NCI-H1930 (cell line): ENCODE measurements around the gene COPE.

ENCODE experiments used
- DNase-seq, 2 experiments: peaks; one replicate each; lab custom pipeline; 2025; lab: John Stamatoyannopoulos, UW

Gene COPE

DNA sequence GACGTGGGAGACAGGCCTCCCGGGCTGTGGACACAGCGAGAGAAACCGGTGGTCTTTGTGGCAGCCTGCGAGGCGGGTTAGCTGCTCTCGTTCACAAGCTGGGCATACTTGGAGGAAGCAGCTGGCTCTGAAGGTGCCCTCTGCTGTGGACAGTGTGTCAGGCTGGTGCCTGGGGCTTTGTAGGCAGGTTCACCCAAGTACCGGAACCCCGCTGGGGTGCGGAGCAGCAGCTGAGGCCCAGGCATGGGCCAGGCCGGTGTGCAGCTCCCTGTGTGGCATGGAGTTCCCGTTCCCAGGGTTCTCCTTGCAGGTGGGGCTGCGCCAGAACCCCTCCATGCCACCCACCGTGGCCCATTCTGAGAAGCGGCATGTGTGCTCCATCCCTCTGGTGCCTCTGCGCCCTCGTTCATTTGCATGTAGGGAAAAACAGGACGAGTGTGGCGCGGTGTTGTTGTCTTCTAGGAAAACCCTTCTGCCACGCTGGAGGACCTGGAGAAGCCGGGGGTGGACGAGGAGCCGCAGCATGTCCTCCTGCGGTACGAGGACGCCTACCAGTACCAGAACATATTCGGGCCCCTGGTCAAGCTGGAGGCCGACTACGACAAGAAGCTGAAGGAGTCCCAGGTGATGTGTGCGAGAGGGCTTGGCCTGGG is 67.4 kb downstream of the COPE start:
- no peak for DNase-seq

DNA sequence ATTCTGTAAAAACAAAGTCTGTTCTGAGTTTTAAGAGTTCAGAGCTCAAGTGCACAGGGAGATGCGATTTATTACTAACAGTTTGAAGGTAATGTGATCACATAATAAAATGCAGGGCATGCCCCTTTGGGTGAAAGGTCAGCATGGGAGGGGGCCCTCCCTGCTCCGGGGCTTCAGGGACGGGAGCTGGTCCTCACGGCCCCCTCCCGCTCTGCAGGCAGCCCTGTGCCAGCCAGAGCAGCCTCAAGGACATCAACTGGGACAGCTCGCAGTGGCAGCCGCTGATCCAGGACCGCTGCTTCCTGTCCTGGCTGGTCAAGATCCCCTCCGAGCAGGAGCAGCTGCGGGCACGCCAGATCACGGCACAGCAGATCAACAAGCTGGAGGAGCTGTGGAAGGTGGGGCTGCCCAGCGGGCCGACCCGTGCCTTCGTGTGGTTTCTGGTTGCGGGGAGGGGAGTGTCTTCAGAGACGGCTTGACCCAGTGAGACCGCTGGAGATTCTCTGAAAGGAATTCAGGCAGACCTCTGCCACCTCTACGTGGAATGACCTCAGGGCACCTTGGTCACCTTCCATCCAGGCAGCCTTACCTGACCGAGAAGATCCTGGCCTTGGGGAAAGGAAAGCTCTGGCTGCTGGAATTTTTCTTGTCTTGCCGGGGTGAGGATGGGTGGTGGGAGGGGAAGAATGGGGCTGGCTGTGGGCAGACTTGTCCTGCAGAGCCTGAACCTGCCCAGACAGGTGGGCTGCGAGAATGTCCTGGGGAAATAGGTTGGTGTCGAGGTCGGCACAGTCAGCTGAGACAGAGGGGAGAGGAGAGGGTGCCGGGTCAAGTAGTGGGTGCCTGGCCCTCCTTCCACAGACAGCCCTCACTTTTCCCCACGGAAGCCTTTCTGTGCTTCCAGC is 68.5 kb downstream of the COPE start:
- DNase-seq: no peak

DNA sequence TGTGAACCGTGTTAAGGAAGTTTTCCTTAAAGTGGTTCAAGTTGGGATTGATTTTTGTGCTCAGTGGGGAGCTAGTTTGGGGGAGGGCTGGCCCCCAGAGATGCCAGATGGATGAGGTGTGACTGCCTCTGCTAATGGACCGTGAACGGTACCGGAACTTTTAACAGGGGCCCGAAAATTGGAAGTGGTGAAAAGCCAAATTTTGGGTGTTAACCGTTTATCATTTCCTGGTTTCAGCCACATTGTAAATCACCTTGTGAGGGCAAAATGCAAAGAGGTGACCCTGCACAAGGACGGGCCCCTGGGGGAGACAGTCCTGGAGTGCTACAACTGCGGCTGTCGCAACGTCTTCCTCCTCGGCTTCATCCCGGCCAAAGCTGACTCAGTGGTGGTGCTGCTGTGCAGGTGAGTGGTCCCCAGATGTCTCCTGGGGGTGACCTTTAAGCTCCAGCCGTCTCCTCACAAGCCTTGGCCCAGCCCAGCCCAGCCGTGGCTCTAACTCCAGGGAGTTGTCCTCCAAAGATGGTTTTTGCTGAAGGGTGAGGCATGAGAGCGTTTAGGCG is 69.3 kb downstream of the COPE start:
- DNase-seq: no peak
